ENCODE measurements around the gene KIAA1191.

KIAA1191 gene

GRCh38 chr5:176388444-176389134 lies 27.0 kb upstream of the KIAA1191 start, which contains the start of the genes HIGD2A and NOP16:
HIGD2A (plus strand) TSS chr5:176388751; CDS start chr5:176388820, 69 bp downstream.
NOP16 (minus strand) TSS chr5:176388598; CDS start chr5:176388539, 59 bp downstream.
- DNase-seq: peak; percentile 99

GRCh38 chr5:176388003-176388443 lies 26.5 kb upstream of the KIAA1191 start:
- no peak for DNase-seq

GRCh38 chr5:176387384-176387925 lies 25.9 kb upstream of the KIAA1191 start:
- no peak for DNase-seq

GRCh38 chr5:176386491-176386890 lies 24.9 kb upstream of the KIAA1191 start:
- DNase-seq: no peak

- DNase-seq: no peak
Observed at GRCh38 chr5:176384991-176385390, 23.4 kb upstream of the KIAA1191 start.

GRCh38 chr5:176384366-176384930 lies 22.9 kb upstream of the KIAA1191 start:
- DNase-seq: no peak

GRCh38 chr5:176383961-176384360 lies 22.4 kb upstream of the KIAA1191 start:
- DNase-seq: no peak

- no peak for DNase-seq
Observed at GRCh38 chr5:176383248-176383905, 21.8 kb upstream of the KIAA1191 start.

GRCh38 chr5:176382721-176383120 lies 21.2 kb upstream of the KIAA1191 start:
- no peak for DNase-seq

- DNase-seq: no peak
Observed at GRCh38 chr5:176381979-176382378, 20.4 kb upstream of the KIAA1191 start.

- DNase-seq: no peak
Observed at GRCh38 chr5:176381423-176381822, 19.9 kb upstream of the KIAA1191 start.

- no peak for DNase-seq
Observed at GRCh38 chr5:176379881-176380280, 18.3 kb upstream of the KIAA1191 start.

GRCh38 chr5:176373100-176373818 lies 11.7 kb upstream of the KIAA1191 start:
- DNase-seq: no peak

- DNase-seq: no peak
Observed at GRCh38 chr5:176371621-176372539, 10.3 kb upstream of the KIAA1191 start.

GRCh38 chr5:176369934-176370711 lies 8.6 kb upstream of the KIAA1191 start:
- DNase-seq: no peak

- DNase-seq: no peak
Observed at GRCh38 chr5:176368726-176369125, 7.2 kb upstream of the KIAA1191 start.

GRCh38 chr5:176366232-176366894 lies 4.8 kb upstream of the KIAA1191 start:
- DNase-seq: no peak

GRCh38 chr5:176365351-176366231 lies 4.0 kb upstream of the KIAA1191 start, which contains the start of gene ARL10:
ARL10 (plus strand) TSS chr5:176365487; CDS start chr5:176365564, 77 bp downstream.
- peak; percentile 61 for DNase-seq

- no peak for DNase-seq
Observed at GRCh38 chr5:176364765-176365350, 3.3 kb upstream of the KIAA1191 start.
